Measurements from ENCODE around the gene ETV6. TPM values are rescaled to one million over a fixed set of nuclear protein-coding genes. Genes with fewer than 3 reads are reported as not detected.
"Not testable (repeated sequence)": the region's sequence is repeated elsewhere in the genome, so short reads cannot be mapped to it uniquely, and the experiment has no call there.

The ETV6 gene
- total RNA-seq, 2 experiments from 2014 or later, result 55.3 to 57.5 TPM

DNA sequence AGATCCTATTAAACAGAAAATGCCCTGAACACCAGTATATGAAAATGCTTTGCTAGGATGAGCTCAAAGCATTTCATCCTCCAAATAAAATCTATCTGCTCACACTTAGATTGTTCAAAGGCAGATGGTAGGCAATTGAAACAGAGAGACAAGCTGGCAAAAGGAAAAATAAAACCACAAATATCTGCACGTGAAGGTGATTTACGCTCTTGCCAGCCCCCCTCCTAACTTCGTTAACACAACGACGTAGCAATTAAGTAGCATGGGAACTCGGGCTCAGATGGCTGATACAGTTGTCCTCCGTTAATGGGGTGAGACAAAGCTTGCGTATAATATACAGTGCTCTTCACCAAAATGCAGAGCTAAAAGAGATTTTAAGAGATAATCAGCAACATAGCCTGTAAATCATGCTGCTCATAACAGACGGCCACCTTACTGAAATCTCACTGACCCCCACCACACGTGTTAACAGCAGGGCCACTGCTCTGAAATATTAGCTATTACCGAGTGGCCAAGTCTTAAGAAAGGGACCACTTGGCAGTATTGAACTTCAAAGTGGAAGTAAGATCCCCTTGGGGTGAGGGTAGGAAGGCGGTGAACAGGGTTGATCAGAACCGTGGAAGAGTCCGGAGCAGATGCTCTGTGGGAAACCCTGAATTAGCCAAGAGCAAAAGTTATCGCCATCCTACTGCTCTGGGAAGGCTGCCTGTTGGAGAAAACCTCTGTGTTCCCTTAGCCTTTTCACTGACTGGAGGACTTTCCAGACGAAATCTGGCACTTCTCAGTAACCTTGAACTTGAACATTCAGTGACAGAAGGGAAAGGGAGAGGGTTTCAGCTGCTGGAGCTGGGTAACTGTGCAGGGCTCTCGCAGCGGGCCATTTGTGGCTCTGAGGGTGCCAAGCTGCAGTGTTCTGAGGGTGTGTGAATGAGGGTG, 23.1 kb downstream of the ETV6 start:
- Mint-ChIP-seq H3K4me3 (no peak overlapping the region), H3K36me3 (peaks cover 4% of the 10 kb centered on the region), H3K27me3 (no peaks in the 10 kb centered on the region), H3K27ac (no peak overlapping the region), H3K4me1 (ENCODE audit: low read depth) (peaks cover 63% of the 10 kb centered on the region), H3K9me3 (no peaks in the 10 kb centered on the region)
- CTCF ChIA-PET, result interaction anchor here (0.7 kb wide), 1 partner anchor 360 kb away, joined by 3 read pairs; no protein-coding TSS in a partner anchor
- no peak for DNase-seq
- intact Hi-C loops (cut with micrococcal nuclease), result no loop called here
- POLR2A ChIA-PET, result no interaction called here

DNA sequence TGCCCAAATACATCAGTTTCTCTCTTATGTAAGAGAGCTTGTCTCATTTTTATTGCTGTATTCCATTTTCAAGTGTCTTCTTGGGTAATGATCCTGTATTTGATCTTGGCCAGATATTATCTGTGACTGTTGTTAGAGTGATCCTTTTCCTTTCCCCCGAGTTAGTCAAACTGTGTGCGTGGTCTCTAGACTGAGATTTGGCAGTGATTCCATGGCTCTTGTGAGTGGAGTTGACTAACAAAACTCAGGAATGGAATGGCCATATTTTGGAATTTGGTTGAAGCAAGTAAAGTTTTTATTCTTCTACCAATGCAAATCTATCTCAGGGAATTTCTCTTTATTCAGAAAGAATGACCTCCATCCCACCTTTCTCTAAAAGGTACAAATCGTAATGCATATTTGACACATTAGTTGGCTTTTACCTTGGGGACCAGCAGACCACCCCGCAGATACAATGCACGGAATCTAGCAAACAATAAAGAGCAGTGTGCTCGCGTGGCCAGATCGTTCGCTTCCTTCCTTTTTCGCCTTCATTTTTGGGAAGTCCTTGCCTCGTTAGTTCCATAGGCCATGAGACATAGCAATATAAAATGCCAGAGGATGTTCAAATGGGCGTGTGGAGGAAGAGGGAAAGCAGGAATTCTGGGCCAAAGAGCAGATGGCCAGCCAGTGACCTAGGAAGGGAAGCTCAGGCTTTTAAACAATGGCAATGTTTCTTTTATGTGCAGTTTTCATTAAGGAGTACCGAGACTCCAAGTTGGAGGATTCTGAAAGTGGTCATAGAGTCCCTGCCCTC, 24.4 kb downstream of the ETV6 start:
- no peak overlapping the region for H3K27ac Mint-ChIP-seq
- POLR2A ChIA-PET, result no interaction called here
- peaks cover 13% of the 10 kb centered on the region for H3K36me3 Mint-ChIP-seq
- intact Hi-C loops (cut with micrococcal nuclease), result no loop called here
- H3K27me3 Mint-ChIP-seq, result no peaks in the 10 kb centered on the region
- no peak for DNase-seq
- H3K4me3 Mint-ChIP-seq, result no peak overlapping the region
- CTCF ChIA-PET, result interaction anchor here (0.7 kb wide), 1 partner anchor 359 kb away, joined by 3 read pairs; no protein-coding TSS in a partner anchor
- H3K9me3 Mint-ChIP-seq, result no peaks in the 10 kb centered on the region
- peaks cover 61% of the 10 kb centered on the region for H3K4me1 Mint-ChIP-seq (ENCODE audit: low read depth)

DNA sequence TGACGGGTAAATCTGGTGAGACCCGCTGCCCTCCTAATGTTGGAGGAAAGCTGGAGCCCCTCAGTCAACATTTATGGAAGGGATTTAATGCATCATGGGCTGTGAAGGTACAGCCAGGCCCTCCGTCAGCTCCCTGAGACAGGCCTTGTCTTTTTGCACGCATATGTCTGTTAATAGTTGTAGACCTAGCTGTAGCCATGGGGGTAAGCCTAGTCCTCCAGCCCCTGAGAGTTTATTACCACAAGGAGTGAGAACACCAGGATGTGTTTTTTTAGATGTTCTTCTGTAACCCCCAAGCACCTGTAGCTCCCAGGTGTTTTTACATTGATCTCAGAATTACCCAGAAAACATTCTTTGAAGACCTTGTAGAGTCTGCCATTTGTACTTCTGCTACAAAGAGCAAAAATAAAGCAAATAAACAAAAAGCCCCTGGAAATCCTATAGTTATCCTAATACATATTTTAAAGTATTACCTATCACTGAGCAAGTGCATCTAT, 25.5 kb downstream of the ETV6 start:
- CTCF ChIA-PET, result no interaction called here
- Mint-ChIP-seq H3K27me3 (no peaks in the 10 kb centered on the region), H3K36me3 (peaks cover 13% of the 10 kb centered on the region), H3K4me1 (ENCODE audit: low read depth) (peaks cover 56% of the 10 kb centered on the region), H3K27ac (no peak overlapping the region), H3K9me3 (no peaks in the 10 kb centered on the region), H3K4me3 (no peak overlapping the region)
- intact Hi-C loops (cut with micrococcal nuclease), result no loop called here
- POLR2A ChIA-PET, result no interaction called here
- no peak for DNase-seq

DNA sequence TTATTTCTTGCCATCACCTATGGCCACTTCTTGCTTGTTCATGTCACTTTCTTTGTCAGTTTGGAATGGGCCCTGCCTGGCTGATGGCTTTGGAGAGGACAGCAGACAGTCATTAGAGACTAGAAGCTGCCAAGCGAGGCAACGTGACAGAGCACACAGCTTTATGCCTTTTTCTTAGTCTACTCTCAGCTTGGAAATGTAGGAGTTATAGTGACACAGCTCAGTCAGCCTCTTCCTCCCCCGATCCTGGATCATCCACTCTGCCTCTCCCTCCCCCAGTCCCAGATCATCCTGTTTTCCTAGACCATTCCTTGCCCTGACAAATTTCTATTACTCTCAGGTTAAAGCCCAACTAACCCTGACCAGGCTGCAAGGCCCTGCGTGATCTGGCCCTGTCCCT, 26.6 kb downstream of the ETV6 start:
- CTCF ChIA-PET, result no interaction called here
- POLR2A ChIA-PET, result no interaction called here
- no peaks in the 10 kb centered on the region for H3K9me3 Mint-ChIP-seq
- no peak overlapping the region for H3K4me3 Mint-ChIP-seq
- peaks cover 53% of the 10 kb centered on the region for H3K4me1 Mint-ChIP-seq (ENCODE audit: low read depth)
- H3K36me3 Mint-ChIP-seq, result peaks cover 13% of the 10 kb centered on the region
- intact Hi-C loops (cut with micrococcal nuclease), result no loop called here
- H3K27ac Mint-ChIP-seq, result no peak overlapping the region
- H3K27me3 Mint-ChIP-seq, result no peaks in the 10 kb centered on the region
- no peak for DNase-seq

GRCh38 chr12:11677093-11677492, 27.6 kb downstream of the ETV6 start:
- no peak for DNase-seq
- Mint-ChIP-seq H3K36me3 (peaks cover 18% of the 10 kb centered on the region), H3K4me3 (no peak overlapping the region), H3K27me3 (no peaks in the 10 kb centered on the region), H3K27ac (no peak overlapping the region), H3K4me1 (ENCODE audit: low read depth) (peaks cover 51% of the 10 kb centered on the region), H3K9me3 (peaks cover 4% of the 10 kb centered on the region)
- POLR2A ChIA-PET, result no interaction called here
- CTCF ChIA-PET, result no interaction called here
- intact Hi-C loops (cut with micrococcal nuclease), result no loop called here

DNA sequence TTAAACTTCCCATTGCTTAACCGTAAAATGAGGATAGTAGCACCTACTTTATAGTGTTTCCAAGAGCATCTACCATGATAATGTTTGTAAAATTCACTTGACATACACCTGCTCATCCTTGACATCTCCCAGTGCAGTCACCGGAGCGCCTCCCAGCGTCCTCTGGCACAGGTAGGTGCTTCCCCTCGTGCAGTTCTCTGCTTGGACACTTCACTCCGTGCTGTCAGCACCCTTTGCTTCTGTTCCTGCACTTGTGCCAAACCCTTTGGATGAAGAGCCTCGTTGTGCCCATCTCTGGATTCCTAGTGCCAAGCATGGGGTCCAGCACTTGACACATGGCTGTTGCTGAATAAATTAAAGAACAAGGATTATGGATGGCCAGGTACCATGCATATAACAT, 28.3 kb downstream of the ETV6 start:
- no peaks in the 10 kb centered on the region for H3K27me3 Mint-ChIP-seq
- POLR2A ChIA-PET, result no interaction called here
- intact Hi-C loops (cut with micrococcal nuclease), result no loop called here
- H3K27ac Mint-ChIP-seq, result no peak overlapping the region
- no peak for DNase-seq
- peaks cover 24% of the 10 kb centered on the region for H3K36me3 Mint-ChIP-seq
- peaks cover 51% of the 10 kb centered on the region for H3K4me1 Mint-ChIP-seq (ENCODE audit: low read depth)
- H3K4me3 Mint-ChIP-seq, result no peak overlapping the region
- CTCF ChIA-PET, result no interaction called here
- peaks cover 7% of the 10 kb centered on the region for H3K9me3 Mint-ChIP-seq

- CTCF ChIA-PET, result interaction anchor here (1.4 kb wide), 1 partner anchor 99 kb away, joined by 3 read pairs; no protein-coding TSS in a partner anchor
- Mint-ChIP-seq H3K9me3 (peaks cover 7% of the 10 kb centered on the region), H3K27me3 (no peaks in the 10 kb centered on the region), H3K4me1 (ENCODE audit: low read depth) (peaks cover 50% of the 10 kb centered on the region), H3K27ac (no peak overlapping the region), H3K4me3 (no peak overlapping the region), H3K36me3 (peaks cover 24% of the 10 kb centered on the region)
- intact Hi-C loops (cut with micrococcal nuclease), result no loop called here
- DNase-seq, result no peak
- POLR2A ChIA-PET, result no interaction called here
Observed at GRCh38 chr12:11678781-11679180, 29.3 kb downstream of the ETV6 start.

DNA sequence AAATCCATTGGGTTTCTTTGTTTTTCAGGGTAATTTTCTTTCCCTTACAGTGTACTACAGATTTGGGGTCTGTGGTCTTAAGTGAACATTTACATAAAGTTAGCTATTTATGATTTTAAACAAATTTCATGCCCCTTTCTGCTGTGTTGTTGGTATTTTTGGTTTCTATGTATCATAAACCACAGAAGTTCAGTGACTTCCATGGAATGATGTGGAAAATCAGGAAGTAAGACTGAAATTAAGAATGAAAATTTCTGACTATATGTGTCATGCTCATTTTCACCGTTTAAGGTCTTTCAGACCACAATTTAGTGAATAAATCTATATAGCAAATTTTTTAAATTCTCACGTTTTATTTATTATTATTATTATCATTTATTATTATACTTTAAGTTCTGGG, 31.7 kb downstream of the ETV6 start:
- POLR2A ChIA-PET, result no interaction called here
- no peak for DNase-seq
- intact Hi-C loops (cut with micrococcal nuclease), result no loop called here
- CTCF ChIA-PET, result no interaction called here
- Mint-ChIP-seq H3K4me1 (ENCODE audit: low read depth) (peaks cover 49% of the 10 kb centered on the region), H3K27me3 (no peaks in the 10 kb centered on the region), H3K27ac (no peak overlapping the region), H3K4me3 (no peak overlapping the region), H3K36me3 (peaks cover 26% of the 10 kb centered on the region), H3K9me3 (peaks cover 7% of the 10 kb centered on the region)

- CTCF ChIA-PET; intact Hi-C loops (cut with micrococcal nuclease); DNase-seq; H3K27ac Mint-ChIP-seq; H3K4me3 Mint-ChIP-seq; H3K9me3 Mint-ChIP-seq; POLR2A ChIA-PET; H3K27me3 Mint-ChIP-seq: not testable (repeated sequence)
- Mint-ChIP-seq H3K4me1 (ENCODE audit: low read depth) (peaks cover 47% of the 10 kb centered on the region), H3K36me3 (peaks cover 26% of the 10 kb centered on the region)
Observed at GRCh38 chr12:11681695-11682094, 32.2 kb downstream of the ETV6 start.

- no peak for DNase-seq
- Mint-ChIP-seq H3K4me1 (ENCODE audit: low read depth) (peaks cover 43% of the 10 kb centered on the region), H3K4me3 (no peak overlapping the region), H3K36me3 (peaks cover 13% of the 10 kb centered on the region), H3K27me3 (no peaks in the 10 kb centered on the region), H3K27ac (no peak overlapping the region), H3K9me3 (peaks cover 7% of the 10 kb centered on the region)
- ChIA-PET POLR2A (interaction anchor here (0.6 kb wide), 1 partner anchor 232 kb away, joined by 4 read pairs; no protein-coding TSS in a partner anchor), CTCF (no interaction called here)
- intact Hi-C loops (cut with micrococcal nuclease), result no loop called here
Observed at GRCh38 chr12:11684393-11684792, 34.9 kb downstream of the ETV6 start.

- H3K4me1 Mint-ChIP-seq (ENCODE audit: low read depth), result peaks cover 45% of the 10 kb centered on the region
- ChIA-PET CTCF (no interaction called here), POLR2A (interaction anchor here (0.6 kb wide), 1 partner anchor 232 kb away, joined by 4 read pairs; no protein-coding TSS in a partner anchor)
- DNase-seq, result no peak
- H3K27me3 Mint-ChIP-seq, result no peaks in the 10 kb centered on the region
- H3K9me3 Mint-ChIP-seq, result peaks cover 7% of the 10 kb centered on the region
- intact Hi-C loops (cut with micrococcal nuclease), result no loop called here
- no peak overlapping the region for H3K4me3 Mint-ChIP-seq
- no peak overlapping the region for H3K27ac Mint-ChIP-seq
- peaks cover 13% of the 10 kb centered on the region for H3K36me3 Mint-ChIP-seq
Observed at GRCh38 chr12:11684811-11685210, 35.3 kb downstream of the ETV6 start.

DNA sequence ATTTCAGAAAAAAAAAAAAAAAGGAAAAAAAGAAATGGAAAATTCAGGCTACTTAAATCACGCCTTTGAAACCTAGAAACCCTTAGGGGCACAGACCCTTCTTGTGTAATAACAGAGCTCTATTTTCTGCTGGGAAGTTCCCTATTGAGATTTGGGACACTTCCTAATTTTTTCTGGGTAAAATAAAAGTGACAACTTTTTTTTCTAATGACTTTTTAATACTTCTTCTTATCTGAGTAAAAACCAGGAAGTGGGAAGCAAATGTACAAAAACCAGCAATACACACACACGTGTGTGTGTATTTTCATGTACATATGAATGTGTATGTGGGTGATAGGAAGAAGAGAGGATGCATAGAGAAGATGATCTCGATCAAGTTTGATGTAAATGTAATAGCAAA, 35.8 kb downstream of the ETV6 start:
- Mint-ChIP-seq H3K27ac (no peak overlapping the region), H3K4me1 (ENCODE audit: low read depth) (peaks cover 48% of the 10 kb centered on the region), H3K36me3 (peaks cover 18% of the 10 kb centered on the region), H3K9me3 (peaks cover 7% of the 10 kb centered on the region), H3K4me3 (no peak overlapping the region), H3K27me3 (no peaks in the 10 kb centered on the region)
- ChIA-PET POLR2A (no interaction called here), CTCF (interaction anchor here (1.1 kb wide), 1 partner anchor 13 kb away, joined by 3 read pairs; no protein-coding TSS in a partner anchor)
- intact Hi-C loops (cut with micrococcal nuclease), result no loop called here
- no peak for DNase-seq
